ENCODE measurements around the gene PCDHGA10. TPM values are rescaled to one million over a fixed set of nuclear protein-coding genes. Genes with fewer than 3 reads are reported as not detected.

PCDHGA10 gene
- total and polyA plus RNA-seq, 2 of the 8 experiments (the other 6 are each of a cell fraction or from before 2014, with no cell fraction given): 2.2 to 6.4 TPM

DNA sequence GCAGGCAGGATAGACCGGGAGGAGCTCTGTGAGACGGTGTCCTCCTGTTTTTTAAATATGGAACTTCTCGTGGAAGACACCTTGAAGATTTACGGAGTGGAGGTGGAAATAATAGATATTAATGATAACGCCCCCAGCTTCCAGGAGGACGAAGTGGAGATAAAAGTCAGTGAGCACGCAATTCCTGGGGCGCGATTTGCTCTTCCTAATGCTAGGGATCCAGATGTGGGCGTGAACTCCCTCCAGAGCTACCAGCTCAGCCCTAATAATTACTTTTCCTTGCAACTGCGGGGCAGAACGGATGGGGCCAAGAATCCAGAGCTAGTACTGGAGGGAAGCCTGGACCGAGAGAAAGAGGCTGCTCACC, 8.7 kb downstream of the PCDHGA10 start:
- Histone ChIP-seq H2BK12ac (ENCODE audit: low read depth, low read length) (no peak overlapping the region), H2AFZ (ENCODE audit: low read length) (no peak overlapping the region), H3K9ac (replicated peaks in 1 of 4; ENCODE audit: extremely low read depth in 1 of 4, low read depth in 3 of 4, low read length in 3 of 4) (no peak overlapping the region), H3K36me3 (ENCODE audit: control insufficient read depth in 2 of 4, insufficient read depth in 4 of 4, low read length in 3 of 4) (peaks cover 0 to 30% (median 3%) of the 10 kb centered on the region in 4 experiments; a peak in 3 of 8 replicates), H3K9me3 (ENCODE audit: insufficient read depth in 2 of 2, low read depth in 1 of 2, low read length in 1 of 2) (peaks cover 38 to 44% of the 10 kb centered on the region in 2 experiments), H3K14ac (ENCODE audit: insufficient read length) (no peak overlapping the region), H2BK15ac (ENCODE audit: low read length) (no peak overlapping the region), H3K23me2 (ENCODE audit: low read depth, low read length) (no peaks in the 10 kb centered on the region), H2AK5ac (ENCODE audit: low read depth, low read length) (no peak overlapping the region), H3K4ac (replicated peaks; ENCODE audit: insufficient read length, low read depth, low read length) (no peak overlapping the region), H4K20me1 (replicated peaks in 1 of 2; ENCODE audit: control insufficient read depth in 1 of 2, insufficient read depth in 2 of 2, low read length in 2 of 2) (no peaks in the 10 kb centered on the region), H3K27ac (ENCODE audit: low read depth, low read length) (no peak overlapping the region), H4K8ac (ENCODE audit: extremely low read depth, insufficient read depth, low read length) (no peak overlapping the region), H4K91ac (replicated peaks; ENCODE audit: insufficient read length, low read length) (no peak overlapping the region), H2BK5ac (ENCODE audit: low read depth, low read length) (no peak overlapping the region), H2BK120ac (replicated peaks; ENCODE audit: low read depth, low read length) (no peak overlapping the region), H3K4me2 (ENCODE audit: insufficient read depth in 1 of 2, low read depth in 2 of 2, low read length in 2 of 2) (peak overlapping the region in 1 of 2 experiments; percentile 48; a peak in 2 of 4 replicates), H3K4me3 (ENCODE audit: extremely low read depth in 1 of 4, insufficient read depth in 2 of 4, low read depth in 3 of 4, low read length in 4 of 4) (peak overlapping the region; percentile 15 to 52 (median 32); a peak in 6 of 8 replicates), H3K27me3 (replicated peaks in 1 of 4; ENCODE audit: control insufficient read depth in 3 of 4, extremely low read depth in 1 of 4, insufficient read depth in 3 of 4, low read length in 3 of 4) (peaks cover 0 to 12% (median 6%) of the 10 kb centered on the region in 4 experiments; a peak in 4 of 7 replicates), H3K23ac (ENCODE audit: insufficient read length) (no peak overlapping the region), H3K79me2 (ENCODE audit: control insufficient read depth in 1 of 2, insufficient read depth in 2 of 2, low read length in 2 of 2) (no peaks in the 10 kb centered on the region; a peak in 1 of 4 replicates), H3K4me1 (replicated peaks in 1 of 4; ENCODE audit: control insufficient read depth in 3 of 4, insufficient read depth in 4 of 4, low read length in 3 of 4) (no peaks in the 10 kb centered on the region; a peak in 1 of 7 replicates), H3K56ac (replicated peaks; ENCODE audit: insufficient read length, low read depth, low read length) (no peak overlapping the region), H4K5ac (ENCODE audit: insufficient read length, low read depth, low read length) (no peak overlapping the region), H3K18ac (ENCODE audit: extremely low read depth, low read length) (no peak overlapping the region), H2BK20ac (ENCODE audit: low read length) (no peak overlapping the region), H3K79me1 (ENCODE audit: low read depth, low read length) (no peaks in the 10 kb centered on the region)
- WGBS, 2 experiments (ENCODE audit: extremely low coverage in 1 of 2, insufficient coverage in 1 of 2, insufficient read length in 1 of 2, insufficient replicate concordance in 2 of 2, low coverage in 1 of 2, low lambda C conversion rate in 2 of 2, missing lambda C conversion rate in 1 of 2): 84% methylated on average over 13 of the region's 13 CpGs; no CpG with 5 or more reads in 1 of the 2 experiments
- POLR2A ChIA-PET (ENCODE audit: partially characterized antibody): interaction anchor here (1.2 to 2.6 kb wide), 7 partner anchors 13 to 143 kb away, joined by 3 to 14 read pairs (median 7); no protein-coding TSS in a partner anchor
- no peak for DNase-seq (ENCODE audit: low read depth in 1 of 2, low spot score in 2 of 2)
- CTCF ChIA-PET (ENCODE audit: partially characterized antibody): interaction anchor here (0.6 to 23.3 kb wide), 47 partner anchors 9 to 229 kb away, joined by 3 to 1236 read pairs (median 5); partner anchors contain the start of genes PCDHB10, PCDHB11, PCDHB14 and PCDHB15
- FAIRE-seq: no peak
- TF ChIP-seq, protein P1, sequence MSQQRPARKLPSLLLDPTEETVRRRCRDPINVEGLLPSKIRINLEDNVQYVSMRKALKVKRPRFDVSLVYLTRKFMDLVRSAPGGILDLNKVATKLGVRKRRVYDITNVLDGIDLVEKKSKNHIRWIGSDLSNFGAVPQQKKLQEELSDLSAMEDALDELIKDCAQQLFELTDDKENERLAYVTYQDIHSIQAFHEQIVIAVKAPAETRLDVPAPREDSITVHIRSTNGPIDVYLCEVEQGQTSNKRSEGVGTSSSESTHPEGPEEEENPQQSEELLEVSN (IDR thresholded peaks at IDR 0.05): no peak
- TF ChIP-seq BRCA1 (IDR thresholded peaks at IDR 0.05; ENCODE audit: low read depth, low read length) (no peak), POLR2AphosphoS5 (IDR thresholded peaks at IDR 0.05; ENCODE audit: low read depth, low read length) (no peak), YY1 (IDR thresholded peaks at IDR 0.05; ENCODE audit: low read depth, low read length) (no peak), RFX5 (IDR thresholded peaks at IDR 0.05; ENCODE audit: borderline replicate concordance, low read depth, low read length) (no peak), CTBP2 (IDR thresholded peaks at IDR 0.05; ENCODE audit: borderline replicate concordance, insufficient read depth, insufficient read length, low read length) (no peak), TBP (IDR thresholded peaks at IDR 0.05; ENCODE audit: low read depth, low read length) (no peak), TEAD4 (IDR thresholded peaks at IDR 0.05; ENCODE audit: low read depth, low read length) (no peak), RNF2 (IDR thresholded peaks at IDR 0.05; ENCODE audit: borderline replicate concordance, low read depth, low read length, missing control alignments, poor library complexity, severe bottlenecking) (no peak), SRF (IDR thresholded peaks at IDR 0.05; ENCODE audit: low read depth, low read length) (no peak)
- TF ChIP-seq, protein P2, sequence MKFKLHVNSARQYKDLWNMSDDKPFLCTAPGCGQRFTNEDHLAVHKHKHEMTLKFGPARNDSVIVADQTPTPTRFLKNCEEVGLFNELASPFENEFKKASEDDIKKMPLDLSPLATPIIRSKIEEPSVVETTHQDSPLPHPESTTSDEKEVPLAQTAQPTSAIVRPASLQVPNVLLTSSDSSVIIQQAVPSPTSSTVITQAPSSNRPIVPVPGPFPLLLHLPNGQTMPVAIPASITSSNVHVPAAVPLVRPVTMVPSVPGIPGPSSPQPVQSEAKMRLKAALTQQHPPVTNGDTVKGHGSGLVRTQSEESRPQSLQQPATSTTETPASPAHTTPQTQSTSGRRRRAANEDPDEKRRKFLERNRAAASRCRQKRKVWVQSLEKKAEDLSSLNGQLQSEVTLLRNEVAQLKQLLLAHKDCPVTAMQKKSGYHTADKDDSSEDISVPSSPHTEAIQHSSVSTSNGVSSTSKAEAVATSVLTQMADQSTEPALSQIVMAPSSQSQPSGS (IDR thresholded peaks at IDR 0.05; ENCODE audit: low read length): no peak
